Measurements from ENCODE around the gene PRDX2.

PRDX2 gene

DNA sequence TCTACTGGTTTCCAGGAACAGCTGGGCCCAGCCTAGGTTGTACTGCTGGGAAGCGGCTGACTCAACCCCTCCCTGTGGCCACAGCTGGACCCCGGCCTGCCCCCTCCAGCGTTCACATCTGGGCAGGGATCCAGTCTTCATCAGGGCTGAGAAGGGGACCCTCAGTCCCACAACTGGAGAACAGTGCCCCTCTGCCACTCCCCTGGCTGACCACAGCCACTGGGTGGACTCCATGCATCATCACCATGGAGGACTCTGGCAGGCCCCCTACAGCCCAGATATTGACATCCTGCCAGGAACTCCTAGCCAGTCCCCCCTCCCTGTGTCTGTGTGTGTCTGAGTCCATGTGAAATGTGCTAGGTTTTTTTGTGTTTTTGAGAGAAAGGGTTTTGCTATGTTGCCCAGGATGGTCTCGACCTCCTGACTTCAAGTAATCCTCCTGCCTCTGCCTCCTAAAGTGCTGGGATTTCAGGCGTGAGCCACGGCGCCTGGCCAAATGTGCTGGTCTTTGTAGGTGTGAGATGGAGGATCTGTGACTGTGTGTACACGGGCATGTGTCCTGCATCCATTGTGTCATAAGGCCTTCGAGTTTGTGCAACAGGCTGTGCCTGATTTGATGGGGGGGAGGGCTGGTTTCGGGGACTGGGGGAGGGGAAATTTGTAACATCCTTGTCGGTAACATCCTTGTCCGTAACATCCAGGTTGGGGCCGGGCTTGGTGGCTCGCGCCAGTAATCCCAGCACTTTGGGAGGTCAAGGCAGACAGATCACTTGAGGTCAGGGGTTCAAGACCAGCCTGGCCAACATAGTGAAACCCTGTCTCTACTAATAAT lies 22.2 kb downstream of the PRDX2 start:
- peak; percentile 44 to 49 for DNase-seq

DNA sequence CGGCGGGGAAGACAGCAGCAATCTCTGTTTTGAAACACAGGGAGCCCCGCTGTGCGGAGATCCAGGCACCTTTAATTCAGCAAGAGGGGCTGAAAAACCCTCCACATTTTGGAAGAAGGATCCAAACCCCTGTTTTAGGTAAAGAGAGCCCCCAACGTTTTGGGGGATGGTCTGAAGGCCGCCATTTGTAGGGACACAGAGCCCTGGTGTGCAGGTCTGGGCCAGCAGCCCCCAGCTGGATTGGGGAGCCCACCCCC lies 22.8 kb downstream of the PRDX2 start:
- DNase-seq, result no peak

DNA sequence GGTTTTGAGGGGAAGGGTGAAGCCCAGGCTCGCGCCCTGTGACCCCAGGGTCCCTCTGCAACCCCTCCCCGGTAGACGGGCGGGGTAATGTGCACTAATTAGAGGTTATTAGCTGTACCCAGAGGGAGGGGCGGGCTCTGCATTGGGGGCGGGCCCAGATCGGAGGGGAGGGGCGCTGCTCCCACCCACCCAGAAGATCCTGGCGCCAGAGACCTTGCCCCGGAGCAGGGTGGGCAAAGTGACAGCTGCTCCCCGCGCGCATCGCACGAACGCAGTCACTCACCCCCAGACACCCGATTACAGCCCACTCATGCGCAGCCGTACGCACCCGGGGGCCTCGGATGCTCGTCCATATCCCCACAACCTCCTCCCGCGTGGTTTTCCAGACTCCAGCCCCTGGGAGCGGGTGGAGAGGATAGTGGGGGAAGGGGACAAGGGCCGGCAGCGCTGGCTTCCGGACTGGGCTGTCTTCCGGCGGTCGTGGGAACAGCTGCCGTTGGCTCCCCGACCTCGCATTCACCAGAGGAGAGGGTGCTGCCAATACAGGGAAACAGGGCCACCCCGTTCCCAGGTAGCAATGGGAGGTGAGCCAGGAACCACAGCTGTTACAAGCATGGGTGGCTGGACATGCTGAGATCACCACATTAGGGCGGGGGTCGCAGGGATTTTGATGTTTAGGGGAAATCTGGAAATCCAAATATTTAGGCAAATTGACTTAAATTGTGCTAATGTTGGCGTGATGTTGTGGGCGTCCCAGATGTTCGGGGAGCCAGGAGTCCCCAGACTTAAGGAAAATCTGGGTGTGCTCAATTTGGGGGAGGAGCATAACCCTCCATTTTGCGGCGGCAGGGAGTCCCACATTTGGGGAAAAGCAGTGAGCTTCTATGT lies 23.3 kb downstream of the PRDX2 start:
- peak; percentile 73 to 75 for DNase-seq

DNA sequence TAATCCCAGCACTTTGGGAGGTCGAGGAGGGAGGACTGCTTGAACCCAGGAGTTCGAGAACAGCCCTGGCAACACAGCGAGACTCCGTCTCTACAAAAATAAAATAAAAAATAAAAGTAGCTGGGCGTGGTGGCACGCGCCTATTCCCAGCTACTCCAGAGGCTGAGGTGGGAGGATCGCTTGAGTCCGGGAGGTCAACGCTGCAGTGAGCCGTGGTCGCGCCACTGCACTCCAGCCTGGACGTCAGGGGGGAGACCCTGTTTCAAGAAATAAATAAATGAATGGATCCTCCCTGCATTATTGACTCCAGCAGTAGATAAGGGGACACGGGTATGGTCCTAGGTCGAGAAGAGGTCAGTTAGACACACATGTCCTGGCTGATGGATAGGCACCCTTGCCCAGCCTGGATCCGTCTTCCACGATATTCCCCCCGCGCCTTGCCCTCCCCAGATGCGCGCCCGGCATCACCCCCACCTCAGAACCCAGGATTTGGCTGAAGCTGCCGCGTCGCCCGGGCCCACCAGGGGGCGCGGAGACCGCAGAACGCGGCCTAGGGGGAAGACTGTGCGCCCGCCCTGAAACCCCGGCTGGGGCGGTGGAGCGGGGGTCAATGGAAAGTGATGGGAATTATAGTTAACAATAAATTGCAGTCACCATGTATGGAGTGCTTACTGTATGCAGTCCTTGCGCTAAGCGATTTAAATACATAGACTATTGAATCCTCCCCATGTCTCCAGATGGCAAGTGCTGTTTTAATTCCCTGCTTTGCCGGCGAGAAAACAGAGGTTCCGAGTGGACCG lies 24.2 kb downstream of the PRDX2 start:
- peak; percentile 92 to 93 for DNase-seq

DNA sequence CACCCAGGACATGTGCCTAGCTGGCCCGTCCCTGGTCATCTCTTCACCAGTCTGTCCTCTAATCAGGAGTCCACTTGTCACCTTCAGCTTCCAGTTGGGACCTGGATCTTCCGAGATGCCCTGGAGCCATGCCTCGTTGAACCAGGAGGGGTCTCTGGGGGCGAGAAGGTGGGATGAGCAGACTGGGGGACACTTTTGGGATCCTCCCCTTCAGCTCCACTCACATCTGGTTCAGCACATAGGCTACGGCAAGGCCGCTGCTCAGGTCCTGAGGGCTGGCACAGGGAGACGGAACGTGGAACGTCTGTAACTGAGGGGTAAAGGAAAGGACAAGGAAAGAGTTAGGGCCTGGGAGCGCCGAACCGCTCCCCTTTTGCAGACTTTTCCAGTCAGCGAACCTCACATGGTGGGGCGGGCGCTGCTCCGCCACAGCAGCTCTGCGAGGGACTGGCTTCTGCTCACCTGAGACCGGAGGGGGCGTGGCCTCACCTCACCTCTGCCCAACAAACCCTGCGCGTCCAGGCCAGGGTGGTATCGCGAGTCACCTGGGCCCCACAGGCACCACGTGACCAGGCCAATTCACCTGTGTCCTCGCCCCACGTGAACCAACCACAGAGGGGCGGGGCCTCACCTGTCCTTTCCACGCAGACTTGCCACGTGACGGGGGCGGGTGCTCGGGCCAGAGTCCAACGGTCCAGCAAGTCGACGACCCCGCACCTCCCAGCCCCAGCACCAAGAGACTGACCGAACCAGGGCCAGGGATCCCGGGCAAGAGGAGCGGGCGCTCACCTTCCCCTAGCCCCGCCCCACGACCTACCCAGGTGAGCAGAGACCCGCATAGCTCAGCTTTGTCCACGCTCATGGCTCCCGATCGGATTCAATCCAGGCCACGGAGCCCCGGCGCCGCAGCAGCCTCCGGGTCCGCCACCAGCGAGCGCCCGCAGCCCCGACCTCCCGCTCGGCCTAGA lies 26.7 kb downstream of the PRDX2 start, which contains the start of gene HOOK2:
Gene HOOK2 (minus strand): TSS at position 965 of the 968 bp plus-strand sequence. CDS start 103 bp downstream, at position 862.
- peak in 1 of 2 experiments; percentile 39 for DNase-seq

DNA sequence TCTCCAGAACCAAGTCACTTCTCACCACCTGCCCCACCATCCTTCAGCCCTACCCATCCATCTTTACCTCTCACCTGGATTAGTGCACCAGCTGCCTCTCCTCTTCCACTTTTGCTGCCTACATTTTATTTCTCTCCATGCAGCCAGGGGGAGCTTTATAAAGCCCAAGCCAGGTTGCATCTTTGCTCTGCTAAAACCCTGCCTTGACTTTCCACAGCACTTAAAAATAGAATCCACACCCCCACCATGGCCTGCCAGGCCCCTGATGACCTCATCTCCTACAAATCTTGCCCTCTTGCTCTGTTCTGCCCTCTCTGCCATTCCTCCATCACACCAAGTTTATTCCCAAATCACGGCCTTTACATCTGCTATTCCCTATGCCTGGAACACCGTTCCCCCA lies 28.0 kb downstream of the PRDX2 start:
- no peak for DNase-seq

DNA sequence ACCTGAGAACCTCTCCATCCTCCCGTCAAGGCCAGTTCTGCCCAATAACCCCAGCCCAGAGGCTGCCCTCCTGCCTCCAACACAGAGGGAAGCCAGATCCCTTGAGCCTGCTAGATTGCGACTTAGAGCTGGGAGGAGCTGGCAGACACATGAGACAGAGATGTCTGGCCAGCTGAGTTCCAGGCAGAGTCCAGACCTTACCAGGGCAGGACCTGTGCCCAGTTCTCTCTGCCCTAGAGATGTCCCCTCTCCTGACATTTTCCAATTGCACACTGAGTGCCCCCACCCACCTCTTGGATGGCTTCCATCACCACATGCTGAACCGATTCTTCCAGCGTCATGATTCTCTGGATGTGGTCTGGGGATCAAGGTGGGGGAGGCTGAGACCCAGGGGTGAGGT lies 29.3 kb downstream of the PRDX2 start:
- no peak for DNase-seq

DNA sequence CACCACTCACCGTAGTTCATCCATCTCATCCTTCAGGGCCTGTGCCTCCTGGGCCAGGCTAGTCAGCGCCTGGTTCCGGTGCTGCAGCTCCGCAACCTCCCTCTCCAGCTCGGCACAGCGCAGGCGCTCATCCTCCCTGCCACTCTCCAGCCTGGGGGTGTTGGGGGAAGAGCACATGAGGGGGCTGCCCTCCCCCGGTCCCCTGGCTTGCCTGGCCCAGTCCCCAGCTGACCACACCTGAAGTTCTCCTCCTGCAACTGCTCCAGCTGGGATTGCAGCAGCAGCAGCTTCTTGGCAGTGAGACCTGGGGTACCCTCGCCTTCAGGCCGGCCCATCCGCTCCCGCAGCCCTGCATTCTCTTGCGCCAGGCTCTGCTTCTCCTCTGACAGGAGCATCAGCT lies 30.7 kb downstream of the PRDX2 start:
- DNase-seq, result no peak

DNA sequence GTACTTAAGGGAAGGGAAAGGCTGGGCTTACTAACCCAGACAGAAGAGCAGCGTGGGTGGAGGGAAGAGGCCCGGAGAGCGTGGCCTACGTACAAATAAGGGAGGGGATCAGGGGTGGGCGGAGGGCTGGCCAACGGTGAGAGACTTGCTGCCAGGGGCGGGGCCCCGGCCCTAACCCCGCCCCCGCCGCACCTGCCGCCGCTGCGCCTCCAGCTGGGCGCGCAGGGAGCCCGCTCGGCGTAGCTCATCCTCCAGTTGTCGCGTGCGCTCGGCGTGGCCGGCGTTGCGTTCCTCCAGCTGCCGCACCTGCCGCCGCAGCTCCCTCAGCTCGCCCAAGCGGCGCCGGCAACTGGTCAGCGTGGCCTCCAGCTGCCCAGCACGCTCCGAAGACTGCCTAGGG lies 31.9 kb downstream of the PRDX2 start:
- peak; percentile 53 to 72 for DNase-seq

DNA sequence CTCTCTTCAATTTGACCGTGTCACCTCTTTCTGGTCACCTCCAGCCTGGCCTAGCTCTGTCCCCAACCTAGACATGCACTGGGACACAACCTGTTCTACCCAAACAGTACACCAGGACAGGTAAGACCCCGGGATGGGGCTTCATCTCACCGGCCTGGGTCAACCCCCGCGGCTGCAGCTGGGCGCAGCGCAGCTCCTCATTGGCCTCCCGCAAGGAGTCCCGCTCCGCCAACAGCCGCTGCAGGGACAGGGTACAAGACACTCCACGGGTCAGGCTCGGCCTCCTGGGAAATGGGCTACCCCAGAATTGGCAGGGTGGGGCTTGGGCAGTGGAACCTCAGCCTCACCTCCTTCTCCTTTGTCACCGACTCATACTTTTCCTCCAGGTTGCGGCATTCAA lies 33.9 kb downstream of the PRDX2 start:
- no peak for DNase-seq

DNA sequence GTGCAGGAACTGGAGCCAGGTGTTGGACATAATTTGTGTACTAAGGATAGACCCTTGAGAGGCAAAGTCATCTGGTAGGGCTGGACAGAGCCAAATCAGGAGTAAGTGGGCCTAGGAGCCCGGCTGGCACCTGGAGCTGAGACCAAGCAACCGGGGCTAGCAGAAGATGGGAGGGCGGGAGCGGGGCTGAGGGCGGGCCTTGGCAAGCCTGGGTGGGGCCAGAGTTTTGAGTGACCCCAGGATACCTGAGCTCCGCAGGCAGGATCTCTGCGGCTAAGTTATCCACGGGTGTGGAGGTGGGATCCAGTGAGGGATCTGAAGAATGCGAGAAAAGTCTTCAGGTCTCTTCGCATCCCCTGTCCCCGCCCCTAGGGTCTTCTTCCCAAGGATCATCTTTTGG lies 34.5 kb downstream of the PRDX2 start:
- no peak for DNase-seq

DNA sequence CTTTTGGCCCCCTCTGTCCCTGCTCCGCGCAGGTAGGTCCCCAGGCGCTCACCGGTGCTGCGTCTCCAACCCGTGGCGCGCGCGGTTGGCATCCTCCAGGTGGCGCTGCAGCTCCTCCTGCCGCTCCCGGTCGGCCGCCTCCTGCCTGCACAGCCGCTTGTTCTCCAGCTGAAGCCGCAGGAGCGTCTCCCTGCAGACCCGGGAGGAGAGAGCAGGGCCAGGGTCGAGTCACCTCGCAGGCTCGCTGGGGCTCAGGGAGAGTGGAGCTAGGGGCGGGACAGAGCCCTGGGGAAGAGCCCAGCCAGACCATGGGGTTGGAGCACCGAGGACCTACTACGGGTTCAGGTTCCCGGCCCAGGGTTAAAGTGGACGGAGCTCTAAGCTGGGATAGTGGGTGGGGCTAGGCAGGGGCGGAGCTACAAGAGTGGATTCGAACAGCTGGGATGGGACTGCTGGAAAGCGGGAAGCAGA lies 35.5 kb downstream of the PRDX2 start:
- DNase-seq, result peak; percentile 90 to 94

DNA sequence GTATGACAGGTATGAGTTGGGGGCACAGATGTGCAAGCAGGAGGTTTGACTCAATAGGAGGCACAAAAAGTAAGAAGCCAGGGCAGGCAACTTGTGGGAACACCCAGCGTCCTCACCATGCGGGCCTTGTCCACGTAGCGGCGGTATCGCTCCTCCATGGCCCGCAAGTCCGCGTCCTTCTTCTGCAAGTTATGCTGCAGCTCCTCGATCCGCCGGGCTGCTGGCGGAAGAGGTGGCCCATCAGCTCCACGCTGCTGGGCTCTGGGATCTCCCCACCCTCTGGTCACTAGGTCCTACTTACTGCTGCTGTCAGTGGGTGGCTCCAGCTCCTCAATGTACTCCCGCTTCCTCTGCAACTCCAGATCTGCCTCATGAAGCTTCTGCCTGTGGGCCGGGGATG lies 36.9 kb downstream of the PRDX2 start:
- no peak for DNase-seq

DNA sequence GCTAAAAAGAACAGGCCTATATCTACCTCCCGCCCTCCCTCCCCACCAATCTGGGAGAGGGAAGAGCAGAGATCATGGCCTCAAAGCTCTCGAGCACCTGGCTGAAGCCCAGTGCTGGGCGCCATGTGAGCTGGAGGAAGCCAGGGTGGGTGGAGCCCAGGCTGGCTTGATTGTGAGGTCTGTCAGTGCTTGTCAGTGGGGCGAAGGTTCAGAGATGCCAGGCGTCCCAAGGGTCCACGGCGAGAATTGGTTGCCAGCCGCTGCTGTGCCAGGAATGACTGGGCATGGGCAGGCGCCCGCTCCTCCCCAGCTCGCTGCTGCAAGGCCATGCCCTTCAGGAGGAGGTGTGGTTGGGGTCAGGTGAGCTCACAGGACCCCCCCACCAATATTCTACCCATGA lies 38.5 kb downstream of the PRDX2 start:
- DNase-seq, result no peak

DNA sequence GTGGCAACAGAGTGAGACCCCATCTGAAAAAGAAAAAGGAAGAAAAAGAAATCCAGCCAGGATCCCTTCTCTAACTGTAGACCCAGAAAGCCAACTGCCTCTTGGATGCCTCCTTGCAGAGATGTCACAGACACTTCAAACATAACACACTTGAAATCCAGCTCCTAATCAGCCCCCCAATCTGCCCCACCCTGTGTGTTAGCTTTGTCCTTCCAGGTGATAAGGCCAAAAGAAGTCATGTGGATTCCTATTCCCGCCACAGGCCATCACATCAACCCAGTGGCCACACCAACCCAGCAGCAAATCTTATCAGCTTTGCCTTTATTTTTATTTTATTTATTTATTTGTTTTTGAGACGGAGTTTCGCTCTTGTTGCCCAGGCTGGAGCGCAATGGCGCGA lies 41.9 kb downstream of the PRDX2 start:
- DNase-seq, result no peak

DNA sequence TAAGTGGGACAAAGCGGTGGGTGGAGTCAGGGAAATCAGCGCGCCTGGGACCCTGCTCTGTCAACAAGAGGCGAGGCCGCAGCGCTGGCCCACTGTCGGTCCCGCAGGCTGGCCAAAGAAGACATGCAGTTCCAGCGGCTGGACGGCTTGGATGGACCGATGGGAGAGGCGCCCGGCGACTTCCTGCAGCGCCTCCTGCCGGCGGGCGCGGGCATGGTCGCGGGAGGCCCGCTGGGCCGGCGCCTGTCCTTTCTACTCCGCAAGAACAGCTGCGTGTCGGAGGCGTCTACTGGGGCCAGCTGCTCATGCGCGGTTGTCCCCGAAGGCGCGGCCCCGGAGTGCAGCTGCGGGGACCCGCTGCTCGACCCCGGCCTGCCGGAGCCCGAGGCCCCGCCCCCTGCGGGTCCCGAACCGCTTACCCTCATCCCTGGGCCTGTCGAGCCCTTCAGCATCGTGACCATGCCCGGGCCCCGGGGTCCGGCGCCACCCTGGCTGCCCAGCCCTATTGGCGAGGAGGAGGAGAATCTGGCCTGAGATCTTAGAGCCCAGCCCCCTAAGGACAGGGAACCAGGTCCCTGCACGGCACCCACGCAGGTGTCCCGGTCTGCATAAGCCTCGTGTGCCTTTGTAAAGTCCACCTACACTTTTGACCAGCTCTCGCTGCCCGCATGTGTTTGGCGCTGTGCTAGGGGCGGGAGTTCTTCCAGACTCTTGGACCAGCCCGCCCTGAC lies 43.9 kb downstream of the PRDX2 start:
- DNase-seq, result peak; percentile 82 to 86

DNA sequence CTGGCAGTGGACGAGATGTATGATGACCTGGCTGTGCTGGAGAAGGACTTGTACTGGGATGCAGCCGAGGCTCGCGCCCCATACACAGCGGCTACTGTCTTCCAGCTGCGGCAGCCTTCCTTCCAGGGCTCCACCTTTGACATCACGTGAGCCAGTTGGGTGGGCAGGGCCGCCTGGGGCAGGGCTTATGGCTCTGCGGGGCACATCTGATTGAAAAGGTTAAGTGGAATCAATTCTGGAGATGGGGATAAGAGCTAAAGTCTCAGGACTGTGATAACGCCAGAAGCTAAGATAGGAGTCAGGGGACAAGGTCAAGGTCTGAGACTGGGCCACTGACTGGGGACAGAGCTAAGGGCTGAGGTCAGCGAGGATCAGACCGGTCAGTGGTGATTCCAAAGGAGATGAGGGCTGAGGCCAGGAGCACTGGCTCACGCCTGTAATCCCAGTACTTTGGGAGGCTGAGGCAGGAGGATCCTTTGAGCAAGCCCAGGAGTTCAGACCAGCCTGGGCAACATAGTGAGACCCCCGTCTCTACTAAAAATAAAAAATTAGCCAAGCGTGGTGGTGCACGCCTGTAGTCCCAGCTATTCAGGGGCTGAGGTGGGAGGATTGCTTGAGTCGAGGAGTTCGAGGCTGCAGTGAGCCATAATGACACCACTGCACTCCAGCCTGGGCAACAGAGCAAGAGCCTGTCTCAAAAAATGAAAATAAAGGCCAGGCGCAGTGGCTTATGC lies 45.3 kb downstream of the PRDX2 start:
- no peak for DNase-seq

DNA sequence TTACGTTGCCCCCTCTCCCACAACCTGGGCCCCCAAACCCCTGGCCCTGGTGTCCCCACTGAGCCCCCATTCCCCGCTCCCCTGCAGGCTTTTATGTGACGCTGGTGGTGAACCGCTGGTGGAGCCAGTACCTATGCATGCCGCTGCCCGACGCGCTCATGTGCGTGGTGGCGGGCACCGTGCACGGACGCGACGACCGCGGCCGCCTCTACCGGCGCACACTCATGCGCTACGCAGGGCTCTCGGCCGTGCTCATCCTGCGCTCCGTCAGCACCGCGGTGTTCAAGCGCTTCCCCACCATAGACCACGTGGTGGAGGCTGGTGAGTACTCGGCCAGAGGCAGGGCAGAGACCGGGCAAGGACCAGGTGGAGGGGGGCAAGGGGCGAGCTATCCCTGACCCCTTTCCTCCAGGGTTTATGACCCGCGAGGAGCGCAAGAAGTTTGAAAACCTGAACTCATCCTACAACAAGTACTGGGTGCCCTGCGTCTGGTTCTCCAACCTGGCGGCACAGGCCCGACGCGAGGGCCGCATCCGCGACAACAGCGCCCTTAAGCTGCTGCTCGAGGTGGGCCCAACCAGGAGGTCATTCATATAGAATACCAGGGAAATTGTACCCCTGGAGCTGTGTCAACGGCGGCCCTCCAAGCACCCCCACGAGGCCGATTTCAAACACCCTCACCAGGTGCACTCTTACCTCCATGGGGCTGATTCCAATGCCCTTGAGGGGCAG lies 47.0 kb downstream of the PRDX2 start:
- no peak for DNase-seq

DNA sequence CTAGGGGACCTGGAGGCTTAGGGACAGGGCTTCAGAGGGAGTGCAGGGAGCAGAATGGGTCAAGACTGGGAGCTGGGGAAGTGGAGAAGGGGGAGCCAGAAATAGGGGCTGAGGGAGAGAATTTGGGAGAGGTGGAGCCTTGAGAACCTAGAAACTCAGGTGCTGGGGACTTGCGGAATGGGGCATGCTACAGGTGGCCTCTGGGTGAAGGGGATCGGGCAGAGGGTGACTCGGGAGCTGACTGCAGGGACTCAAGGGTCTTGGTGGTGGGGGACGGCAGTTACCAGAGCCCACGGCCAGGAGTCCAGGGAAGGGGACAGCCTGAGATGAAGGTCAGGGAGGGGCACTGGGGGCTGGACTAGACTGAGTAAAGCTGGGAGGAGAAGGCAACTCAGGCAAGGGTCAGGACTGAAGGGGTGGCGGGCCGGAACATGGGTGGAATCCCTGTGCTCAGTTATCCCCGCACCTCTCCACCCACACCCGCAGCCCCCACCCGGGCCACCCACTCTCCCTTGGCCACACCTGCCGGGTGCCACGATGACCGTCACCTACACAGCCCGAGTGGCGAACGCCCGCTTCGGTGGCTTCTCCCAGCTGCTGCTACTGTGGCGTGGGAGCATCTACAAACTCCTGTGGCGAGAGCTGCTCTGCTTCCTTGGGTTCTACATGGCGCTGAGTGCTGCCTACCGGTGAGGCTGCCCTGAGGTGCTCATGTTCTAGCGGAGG lies 49.4 kb downstream of the PRDX2 start:
- no peak for DNase-seq
